SW 1271 (cell line): Measurements from ENCODE around the gene FER1L5.
"Not testable (repeated sequence)": the region's sequence is repeated elsewhere in the genome, so short reads cannot be mapped to it uniquely, and the experiment has no call there.

Source experiments
- DNase-seq, 2 experiments: peaks; one replicate each; lab custom pipeline; 2025; lab: John Stamatoyannopoulos, UW

The FER1L5 gene

DNA sequence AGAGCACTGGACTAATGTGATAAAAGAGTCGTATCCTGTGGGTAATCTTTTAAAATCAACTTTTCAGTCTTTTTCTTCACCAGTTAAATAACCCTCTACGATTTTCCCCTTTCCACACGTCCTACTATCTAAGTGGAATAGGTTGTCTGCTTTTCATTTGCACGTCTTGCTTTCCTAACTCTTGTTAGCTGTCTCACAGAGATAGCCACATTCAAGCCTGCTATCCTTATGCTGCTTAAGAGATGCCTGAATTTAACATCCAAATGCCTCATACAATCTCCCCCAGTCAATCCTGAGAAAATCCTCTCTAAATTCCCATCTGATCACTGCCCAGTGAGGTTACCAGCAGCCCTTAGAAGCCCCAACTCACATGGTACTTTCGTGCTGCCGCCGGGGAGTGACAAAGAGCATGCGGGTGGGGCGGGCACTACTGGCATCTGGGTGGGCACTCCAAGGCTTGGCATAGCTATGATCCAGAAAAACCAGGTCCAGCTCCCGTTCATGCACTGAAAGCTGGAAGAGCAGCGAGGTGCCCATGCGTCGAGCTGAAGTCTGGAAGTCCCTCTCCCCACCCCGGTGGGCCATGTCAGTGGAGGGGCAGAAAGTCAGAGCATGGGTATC is 5.9 kb upstream of the FER1L5 start:
- no peak for DNase-seq

DNA sequence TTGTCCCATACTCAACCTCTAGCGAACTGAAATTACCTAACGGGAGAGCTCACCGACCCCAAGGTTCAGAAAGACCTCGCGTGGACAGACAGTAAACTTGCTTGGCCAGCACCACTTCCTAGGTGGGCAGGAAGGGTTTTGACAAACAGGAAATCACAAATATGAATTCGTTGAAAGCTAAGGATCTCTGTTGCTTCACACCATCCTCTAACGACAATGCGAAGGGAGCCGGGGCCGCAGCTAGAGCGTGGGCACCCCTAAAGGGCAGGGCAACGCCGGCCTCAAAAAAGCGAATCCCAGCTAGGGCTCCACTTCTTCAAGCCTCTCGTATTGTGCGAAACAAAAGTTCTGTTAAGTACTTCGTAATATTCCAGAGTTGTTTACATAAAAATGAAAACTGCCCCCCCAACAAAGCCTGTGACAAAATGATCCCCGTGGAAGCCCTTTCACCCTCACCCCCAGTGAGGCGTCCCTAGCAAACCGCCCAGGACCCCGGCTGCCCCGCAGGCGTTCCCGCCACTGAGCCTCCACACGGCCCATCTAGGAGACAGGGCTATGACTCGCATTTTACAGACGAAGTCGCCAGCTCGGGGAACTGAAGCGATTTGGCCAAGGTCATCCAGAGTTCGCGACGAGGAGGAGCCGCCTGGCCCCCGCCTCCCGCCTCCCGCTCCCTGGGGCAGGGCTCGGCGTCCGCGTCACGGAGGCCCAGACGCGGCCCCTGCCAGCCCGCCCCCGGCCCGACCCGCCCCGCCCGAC is 5.0 kb upstream of the FER1L5 start:
- peak; percentile 58 to 82 for DNase-seq

DNA sequence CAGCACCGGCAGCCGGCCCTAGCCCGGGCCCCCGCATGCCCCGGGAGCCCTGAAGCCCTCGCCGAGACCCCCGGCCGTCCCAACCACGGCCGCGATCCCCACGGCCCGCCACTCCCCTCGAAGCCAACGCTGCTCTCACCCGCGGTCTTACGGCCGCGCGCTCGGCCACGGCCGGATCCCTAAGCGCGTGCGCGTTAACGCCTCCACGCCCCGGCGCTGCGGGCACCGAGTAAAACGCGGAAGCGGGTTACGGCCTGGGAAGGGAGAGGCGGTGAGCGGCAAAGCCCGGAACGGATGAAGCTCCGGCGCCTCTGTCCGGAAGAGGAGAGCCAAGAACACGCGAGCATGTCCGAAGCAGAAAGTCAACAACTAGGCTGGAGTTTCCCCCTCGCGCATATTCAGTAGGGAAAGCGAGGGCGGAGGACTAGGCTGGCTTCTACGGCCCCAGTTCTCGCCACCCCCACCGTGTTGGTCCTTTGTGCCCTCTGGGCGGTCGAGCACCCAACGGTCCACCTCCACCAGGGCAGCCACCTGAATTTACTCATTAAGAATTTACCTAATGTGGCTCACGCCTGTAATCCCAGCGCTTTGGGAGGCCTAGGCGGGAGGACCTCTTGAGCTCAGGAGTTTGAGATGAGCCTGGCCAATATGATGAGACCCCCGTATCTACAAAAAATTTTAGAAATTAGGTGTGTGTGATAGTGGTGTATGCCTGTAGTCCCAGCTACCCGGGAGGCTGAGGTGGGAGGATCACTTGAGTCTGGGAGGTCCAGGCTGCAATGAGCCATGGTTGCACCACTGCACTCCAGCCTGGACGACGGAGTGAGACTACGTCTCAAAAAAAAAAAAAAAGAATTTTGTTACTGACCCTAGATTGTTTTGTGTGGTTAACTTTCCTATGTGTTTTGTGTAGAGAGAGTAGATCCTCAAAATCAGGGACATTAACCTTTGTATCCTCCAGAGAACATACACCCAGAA is 4.1 kb upstream of the FER1L5 start, which contains the start of gene KANSL3:
TSS of gene KANSL3 (minus strand) at position 169 of the 978 bp plus-strand sequence. CDS start 1,177 bp downstream, outside the sequence.
- DNase-seq, result peak; percentile 45 to 86

DNA sequence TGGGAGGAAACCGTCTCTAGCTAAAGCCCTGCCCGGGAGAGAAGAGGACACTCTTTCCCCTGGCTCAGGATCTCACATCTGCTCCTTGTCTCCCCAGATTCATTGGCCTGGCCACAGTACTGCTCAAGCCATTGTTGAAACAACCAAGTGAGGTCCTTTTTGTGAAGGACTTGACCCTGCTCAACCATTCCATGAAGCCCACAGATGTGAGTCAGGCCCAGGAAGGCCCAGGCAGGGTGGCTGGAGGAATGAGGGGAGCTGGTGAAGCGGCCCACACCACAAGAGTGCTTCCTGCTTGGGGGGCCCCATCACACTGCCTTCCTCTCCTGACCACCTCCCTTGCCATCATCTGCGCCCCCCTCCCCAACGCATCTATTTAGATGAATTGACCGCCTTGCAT is 5.1 kb downstream of the FER1L5 start:
- no peak for DNase-seq

DNA sequence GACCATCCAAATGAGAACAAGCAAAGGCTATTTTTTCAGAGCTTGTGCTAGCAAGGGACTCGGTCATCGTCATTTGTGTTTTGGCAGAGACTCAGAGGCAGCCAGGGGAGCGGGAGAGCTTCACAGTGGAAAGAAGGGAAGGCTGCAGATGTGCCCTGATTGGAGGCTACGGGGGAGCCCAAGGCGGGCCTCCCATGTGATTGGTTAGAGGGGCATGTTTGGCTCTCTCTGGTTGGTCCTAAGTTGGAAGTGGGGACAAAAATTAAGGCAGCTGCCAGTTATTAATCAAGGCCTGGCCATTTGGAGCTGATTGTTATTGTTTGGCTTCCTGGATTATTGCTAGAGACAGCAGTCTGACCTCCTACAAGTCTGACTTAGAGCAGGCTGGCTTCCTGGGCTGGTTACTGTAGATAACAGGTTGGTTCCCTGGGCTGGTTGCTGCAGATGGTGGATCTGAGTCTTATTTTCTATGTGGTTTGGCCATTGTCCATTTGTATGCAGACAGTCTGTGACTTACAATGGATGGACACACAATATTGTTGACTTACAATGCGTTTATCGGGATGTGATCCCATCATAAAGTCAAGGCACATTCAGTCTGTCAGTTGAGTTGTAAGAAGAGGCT is 5.9 kb downstream of the FER1L5 start:
- no peak for DNase-seq

DNA sequence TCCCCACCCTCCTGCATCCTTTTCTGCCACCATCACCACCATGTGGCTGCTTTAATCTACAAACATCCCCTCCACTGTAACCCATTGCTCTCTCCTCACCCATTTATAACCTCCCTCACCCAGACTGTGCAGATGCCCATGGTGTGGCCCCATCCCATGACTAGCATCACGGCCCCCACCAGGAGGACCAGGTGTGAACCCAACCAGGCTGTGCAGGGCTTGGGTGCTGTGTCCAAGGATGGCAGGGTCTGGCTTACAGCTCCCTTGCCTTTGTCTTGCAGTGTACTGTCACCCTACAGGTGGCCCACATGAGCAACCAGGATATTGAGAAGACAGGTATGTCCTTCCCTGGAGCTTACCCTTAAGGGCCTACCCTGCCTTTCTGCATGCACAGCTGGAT is 6.8 kb downstream of the FER1L5 start:
- no peak for DNase-seq

DNA sequence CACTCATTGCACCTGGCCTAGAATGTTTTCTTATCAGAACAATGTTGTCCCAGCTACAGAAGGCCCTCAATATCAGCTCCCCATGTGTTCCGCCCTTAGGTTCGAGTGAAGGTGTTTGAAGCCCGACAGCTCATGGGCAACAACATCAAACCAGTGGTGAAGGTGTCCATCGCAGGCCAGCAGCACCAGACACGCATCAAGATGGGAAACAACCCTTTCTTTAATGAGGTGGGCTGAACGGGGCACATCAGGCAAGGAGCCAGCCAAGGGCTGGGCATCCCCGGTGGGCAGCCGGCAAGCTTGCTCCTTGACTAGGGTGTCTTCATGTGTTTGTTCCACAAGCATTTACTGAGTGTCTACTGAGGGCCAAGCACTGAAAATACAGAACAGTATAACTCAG is 9.2 kb downstream of the FER1L5 start:
- DNase-seq, result no peak

DNA sequence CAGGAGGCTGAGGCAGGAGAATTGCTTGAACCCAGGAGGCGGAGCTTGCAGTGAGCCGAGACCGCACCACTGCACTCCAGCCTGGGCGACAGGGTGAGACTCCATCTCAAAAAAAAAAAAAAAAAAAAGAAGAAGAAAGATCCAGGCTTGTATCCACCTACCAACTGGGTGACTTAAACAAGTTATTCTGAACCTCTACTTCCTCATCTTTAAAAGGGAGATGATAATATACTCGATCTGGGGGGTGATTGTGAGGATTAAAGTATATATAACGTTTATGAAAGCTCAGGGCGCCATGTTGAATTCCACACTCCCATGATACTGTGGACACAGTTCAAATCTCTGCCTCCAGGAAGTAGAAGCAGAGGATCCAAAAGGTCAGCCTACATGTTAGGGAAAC is 12.2 kb downstream of the FER1L5 start:
- not testable (repeated sequence) for DNase-seq

DNA sequence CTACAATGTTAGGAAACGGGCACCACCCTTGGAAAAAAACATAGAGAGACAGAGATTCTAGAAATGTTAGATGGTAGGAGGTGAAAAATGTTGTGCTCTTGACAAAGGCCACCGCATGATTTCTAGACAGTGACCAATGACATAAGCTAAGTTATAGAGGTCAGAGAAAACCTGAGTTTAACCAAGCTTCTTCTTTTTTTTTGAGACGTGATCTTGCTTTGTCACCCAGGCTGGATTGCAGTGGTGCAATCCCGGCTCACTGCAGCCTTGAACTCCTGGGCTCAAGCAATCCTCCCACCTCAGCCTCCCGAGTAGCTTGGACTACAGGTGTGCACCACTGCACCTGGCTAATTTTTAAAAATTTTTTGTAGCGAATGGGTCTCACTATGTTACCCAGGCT is 13.0 kb downstream of the FER1L5 start:
- DNase-seq, result no peak

DNA sequence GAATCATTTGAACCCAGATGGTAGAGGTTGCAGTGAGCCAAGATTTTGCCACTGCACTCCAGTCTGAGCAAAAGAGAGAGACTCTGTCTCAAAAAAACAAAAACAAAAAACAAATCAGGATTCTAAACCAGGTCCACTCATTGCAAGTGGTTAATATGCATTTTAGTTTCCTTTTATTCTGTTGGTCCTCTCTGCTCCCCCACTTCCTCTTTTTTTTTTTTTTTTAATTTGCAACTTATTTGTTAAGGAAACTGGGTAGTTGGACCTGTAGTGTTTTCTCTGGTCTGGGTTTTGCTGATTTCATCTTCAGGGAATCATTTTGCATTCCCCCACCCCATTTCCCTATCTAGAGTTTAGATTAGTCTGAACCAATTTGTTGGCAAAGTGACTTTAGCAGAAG is 14.0 kb downstream of the FER1L5 start:
- DNase-seq, result no peak

DNA sequence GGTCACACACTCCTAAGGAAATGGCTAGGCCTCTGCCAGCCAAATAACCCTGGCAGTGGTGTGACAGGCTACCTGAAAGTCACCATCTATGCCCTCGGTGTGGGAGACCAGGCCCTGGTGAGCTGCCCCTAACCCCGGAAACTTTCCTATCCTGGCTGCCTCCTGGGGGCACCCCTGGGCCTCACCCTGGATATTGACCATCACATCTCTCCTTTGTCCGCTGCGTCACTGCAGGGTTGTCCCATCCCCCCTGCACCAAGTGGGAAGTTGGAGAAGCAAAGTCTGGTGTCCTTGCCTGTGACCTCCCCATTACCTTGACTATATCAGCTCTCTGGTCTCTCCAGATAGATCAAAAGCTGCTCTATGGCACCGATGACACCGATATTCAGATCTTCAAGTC is 18.8 kb downstream of the FER1L5 start:
- DNase-seq, result no peak

DNA sequence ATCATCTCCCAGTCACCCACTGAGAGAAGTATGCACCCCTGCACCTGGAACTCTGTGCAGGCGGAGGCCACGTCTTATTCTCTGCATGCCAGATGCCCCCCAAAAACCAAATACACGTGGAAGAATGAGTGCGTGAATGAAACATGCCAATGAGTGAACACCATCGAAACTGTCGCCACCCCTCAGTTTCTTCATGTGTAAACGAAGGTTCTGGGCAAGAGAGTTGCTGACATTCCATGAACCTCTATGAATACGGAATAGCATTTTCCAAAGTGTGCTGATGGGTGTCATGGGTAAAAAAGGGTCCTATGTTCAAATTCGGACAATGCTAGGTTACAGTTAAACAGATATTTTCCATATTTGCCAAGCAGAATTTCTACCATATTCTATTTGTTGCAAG is 19.8 kb downstream of the FER1L5 start:
- no peak for DNase-seq

DNA sequence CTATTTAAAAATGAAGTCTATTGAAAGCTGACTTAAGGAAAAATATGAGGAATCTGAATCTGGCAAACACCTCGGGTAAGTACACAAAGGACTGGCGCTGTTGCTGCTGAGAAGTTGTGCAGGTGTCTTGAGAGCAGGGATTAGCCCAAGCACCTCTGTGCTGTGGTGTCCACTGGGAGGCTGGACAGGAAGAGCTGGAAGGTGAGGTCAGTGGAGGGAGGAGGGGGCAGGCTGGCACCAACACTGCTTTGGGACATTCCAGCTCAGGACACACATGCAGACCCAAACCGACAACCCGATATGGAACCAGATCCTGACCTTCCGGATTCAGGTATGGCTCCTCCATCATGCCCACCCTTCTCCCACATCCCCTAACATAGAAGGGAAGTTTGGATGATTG is 20.6 kb downstream of the FER1L5 start:
- no peak for DNase-seq

DNA sequence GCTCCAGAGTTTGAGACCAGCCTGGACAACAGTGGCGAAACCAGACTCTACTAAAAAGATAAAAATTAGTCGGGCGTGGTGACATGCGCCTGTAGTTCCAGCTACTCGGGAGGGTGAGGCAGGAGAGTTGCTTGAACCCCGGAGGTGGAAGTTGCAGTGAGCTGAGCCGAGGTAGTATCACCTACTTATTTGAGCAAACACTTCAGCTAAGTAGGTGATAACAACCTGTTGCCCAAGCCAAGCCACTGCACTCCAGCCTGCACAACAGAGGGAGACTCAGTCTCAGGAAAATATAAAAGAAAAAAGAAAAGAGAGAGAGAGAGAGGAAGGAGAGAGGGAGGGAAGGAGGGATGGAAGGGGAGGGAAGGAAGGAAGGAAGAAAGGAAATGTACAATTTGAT is 21.3 kb downstream of the FER1L5 start:
- no peak for DNase-seq

DNA sequence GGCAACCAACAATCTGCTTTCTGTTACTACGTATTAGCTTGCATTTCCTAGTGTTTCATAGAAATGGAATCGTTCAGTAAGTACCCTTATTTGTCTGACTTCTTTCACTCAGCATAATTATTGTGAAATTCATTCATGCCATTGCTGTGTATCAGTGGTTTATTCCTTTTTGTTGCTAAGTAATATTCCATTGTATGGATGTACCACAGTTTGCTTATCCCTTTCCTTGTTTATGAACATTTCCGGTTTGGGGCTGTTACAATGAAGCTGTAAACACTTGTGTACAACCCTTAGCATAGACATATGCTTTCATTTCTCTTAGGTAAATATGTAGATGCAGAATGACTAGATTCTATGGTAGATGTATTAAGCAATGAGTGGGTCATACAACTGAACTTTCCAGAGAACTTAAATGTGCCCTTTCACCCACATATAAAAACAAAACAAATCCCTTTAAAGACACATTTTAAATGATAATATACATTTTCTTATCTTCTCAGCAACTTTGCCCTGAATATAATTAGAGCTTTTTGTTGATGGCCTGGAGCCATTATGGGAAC is 21.9 kb downstream of the FER1L5 start:
- no peak for DNase-seq

DNA sequence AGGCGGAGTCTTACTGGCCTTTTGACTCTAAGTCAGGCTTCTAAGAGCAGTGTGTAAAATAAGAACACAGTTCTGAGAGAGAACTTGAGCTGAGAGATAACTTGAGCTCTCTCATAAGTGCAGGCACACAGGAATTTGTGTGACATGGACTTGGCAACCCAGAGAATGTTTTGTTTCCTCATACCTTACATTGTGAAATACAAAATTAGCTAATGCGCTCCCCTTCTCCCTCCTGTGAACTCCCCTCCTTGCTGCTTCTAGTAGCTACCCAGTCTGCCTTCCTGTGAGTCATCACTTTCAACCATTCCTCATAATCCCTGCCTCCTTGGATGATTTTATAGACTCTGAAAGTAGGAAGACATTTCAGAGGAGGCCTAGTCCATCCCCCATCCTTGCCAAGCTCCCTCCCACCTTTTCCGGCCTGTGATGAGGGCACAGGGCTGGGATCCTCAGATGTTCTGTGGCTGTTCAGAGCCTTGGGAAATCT is 22.6 kb downstream of the FER1L5 start:
- peak; percentile 65 to 91 for DNase-seq

DNA sequence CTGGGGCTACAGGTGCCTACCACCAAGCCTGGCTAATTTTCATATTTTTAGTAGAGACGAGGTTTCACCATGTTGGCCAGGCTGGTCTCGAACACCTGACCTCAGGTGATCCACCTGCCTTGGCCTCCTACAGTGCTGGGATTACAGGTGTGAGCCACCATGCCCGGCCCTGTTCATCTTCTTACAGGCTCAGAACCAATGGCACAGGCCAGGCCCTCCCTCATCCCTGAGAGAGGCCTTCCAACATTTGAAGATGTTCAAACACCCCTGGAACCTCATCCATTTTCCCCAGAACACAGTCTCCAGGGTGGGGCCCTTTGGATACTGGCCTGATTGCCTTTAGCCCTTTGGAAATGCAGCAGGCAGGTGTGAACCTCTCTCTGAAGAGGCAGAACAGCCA is 23.2 kb downstream of the FER1L5 start:
- DNase-seq, result not testable (repeated sequence)

DNA sequence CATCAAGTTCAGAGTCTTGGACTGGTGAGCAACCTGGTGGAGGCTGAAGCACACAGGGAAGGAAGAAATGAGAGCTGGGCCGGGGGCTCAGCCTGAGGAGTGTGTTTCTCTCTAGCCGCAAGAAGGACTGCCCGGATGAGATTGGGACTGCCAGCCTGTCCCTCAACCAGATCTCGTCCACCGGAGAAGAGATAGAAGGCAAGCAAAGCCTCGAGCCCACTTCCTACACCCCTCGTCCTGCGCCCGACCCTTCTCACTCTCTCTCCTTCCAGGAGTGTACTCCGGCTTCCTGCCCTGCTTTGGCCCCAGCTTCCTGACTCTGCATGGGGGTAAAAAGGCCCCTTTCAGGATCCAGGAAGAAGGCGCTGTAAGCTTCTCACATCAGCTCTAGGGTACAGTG is 26.2 kb downstream of the FER1L5 start:
- DNase-seq, result no peak

DNA sequence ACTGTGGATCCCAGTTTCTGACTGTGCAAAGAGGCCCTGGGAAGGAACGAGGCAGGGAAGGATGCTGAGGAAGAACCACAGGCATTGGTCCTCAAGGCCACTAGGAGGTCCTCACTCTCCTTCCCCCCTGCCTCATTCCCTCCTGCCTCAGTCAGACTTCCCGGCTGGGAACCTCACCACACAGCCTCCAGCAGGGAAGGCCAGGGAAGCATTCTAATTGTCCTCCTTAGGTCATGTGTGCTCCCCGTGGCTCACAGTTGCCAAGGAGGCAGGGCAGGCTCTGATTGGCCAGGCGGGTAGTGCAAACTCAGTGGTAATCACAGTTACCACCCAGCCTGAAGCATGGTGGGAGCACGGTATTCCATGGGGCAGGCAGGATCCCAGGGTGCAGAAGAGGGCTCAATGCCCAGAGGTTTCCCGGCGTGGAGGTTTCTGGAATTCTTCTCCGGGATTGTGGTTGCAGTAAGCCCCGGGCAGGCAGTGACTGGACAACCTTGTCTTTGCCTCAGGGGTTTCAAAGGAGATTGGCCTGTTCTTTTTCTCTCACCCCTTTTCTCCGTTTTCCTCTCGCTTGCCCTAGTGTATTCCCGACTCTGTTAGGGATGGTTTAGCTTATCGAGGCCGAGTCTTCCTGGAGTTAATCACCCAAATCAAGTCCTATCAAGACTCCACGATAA is 27.1 kb downstream of the FER1L5 start:
- no peak for DNase-seq

DNA sequence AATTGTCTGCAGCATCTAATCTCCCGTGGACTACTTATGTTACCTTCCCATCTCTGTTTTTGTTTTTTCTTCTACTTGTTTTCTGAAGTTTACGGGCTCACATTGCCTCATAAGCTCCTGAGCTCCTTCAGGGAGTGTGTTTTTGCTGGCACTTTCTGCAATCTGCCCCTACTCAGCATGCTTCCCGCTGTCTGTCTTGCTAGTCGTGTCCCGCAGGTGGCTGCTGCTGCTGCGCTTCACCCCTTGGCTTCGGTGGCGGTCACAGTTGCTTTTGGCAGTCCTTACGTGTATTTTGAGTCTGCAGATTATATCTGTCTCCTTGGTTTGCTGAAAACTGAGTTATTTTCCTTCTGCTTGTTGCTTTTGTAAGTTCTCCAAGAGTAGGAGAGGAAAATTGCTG is 37.3 kb downstream of the FER1L5 start:
- no peak for DNase-seq

DNA sequence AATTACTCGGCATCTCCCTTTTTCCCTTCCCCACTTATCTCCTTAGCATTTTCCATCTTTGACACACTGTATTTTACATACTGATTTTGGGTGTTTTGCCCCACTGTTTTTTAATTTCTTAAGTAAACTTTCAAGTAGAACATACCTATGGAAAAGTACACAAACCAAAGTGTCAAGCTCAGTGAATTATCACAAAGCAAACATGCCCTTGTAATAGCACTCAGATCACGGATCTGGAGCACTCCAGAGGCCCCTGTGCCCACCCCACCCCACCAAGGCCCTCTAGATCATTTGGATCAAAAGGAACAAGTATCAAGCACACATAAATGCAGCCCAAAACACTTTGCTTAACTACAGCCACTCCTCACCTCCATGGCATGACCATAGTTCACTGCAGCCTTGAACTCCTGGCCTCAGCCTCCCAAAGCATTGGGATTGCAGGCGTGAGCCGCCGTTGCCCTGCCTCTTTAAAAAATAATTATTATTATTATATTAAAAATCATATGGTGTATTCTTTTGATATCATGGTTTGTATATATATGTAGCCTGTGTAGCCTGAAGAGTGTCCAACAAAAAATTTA is 38.1 kb downstream of the FER1L5 start:
- DNase-seq, result no peak
